ENCODE results near the gene DUOXA1.

DNA sequence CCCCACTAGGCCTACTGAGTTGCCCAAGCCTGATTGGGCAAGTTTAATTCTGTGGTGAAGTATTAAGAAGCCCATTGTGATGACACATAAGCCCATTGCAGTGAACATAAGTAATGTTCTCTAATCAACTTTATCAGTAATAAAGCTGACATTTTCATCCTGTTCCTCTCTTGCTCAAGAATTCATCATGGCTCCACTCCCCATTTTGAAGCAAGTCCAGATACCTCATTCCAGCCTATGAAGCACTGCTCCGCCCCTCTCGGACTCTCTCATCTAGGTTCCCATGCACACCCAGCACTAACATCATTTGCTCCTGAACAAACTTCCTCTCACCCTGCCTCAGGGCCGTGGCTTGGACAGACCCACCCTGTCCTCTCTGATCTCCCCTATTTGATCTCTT, 47.6 kb upstream of the DUOXA1 start:
- TF ChIP-seq, protein P1, sequence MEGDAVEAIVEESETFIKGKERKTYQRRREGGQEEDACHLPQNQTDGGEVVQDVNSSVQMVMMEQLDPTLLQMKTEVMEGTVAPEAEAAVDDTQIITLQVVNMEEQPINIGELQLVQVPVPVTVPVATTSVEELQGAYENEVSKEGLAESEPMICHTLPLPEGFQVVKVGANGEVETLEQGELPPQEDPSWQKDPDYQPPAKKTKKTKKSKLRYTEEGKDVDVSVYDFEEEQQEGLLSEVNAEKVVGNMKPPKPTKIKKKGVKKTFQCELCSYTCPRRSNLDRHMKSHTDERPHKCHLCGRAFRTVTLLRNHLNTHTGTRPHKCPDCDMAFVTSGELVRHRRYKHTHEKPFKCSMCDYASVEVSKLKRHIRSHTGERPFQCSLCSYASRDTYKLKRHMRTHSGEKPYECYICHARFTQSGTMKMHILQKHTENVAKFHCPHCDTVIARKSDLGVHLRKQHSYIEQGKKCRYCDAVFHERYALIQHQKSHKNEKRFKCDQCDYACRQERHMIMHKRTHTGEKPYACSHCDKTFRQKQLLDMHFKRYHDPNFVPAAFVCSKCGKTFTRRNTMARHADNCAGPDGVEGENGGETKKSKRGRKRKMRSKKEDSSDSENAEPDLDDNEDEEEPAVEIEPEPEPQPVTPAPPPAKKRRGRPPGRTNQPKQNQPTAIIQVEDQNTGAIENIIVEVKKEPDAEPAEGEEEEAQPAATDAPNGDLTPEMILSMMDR (conservative IDR thresholded peaks at IDR 0.05; ENCODE audit: low read depth, low read length): no peak
- TF ChIP-seq EZH2phosphoT487 (IDR thresholded peaks at IDR 0.05; ENCODE audit: borderline replicate concordance, low read length): no peak

Data from PC-3 (cell line).